Brain microvascular endothelial cell (primary cell): ENCODE data around the gene DNAJB13.

Source experiments
- DNase-seq: peaks from one replicate; pipeline ENCODE4 v3.0.0-alpha.2; 2020
- H3K27ac ChIP-seq: fragments of 250-450 bp; sonication (Bioruptor Pico); 2 replicates; pipeline ENCODE4 v1.5.1; 2020; ENCODE audit warnings: mild to moderate bottlenecking, moderate library complexity
- H3K27me3 ChIP-seq: fragments of 250-450 bp; sonication (Bioruptor Pico); replicated peaks from 2 replicates; pipeline ENCODE4 v1.5.1; 2020; ENCODE audit warnings: mild to moderate bottlenecking
- H3K36me3 ChIP-seq: fragments of 250-450 bp; sonication (Bioruptor Pico); replicated peaks from 2 replicates; pipeline ENCODE4 v1.5.1; 2020; ENCODE audit warnings: mild to moderate bottlenecking
- H3K4me3 ChIP-seq: 2 replicates; pipeline ENCODE4 v1.5.1; 2011; ENCODE audit warnings: low read depth, mild to moderate bottlenecking, control low read depth, low read length, moderate library complexity
- in situ Hi-C: cut with HindIII; loops from 2 replicates; pipeline ENCODE4 v1.10.0; 2017; ENCODE audit warnings: low sequenced_read_pairs, low pct_ligation_motif_present
- TF ChIP-seq, protein P1 (sequence below): IDR thresholded peaks from 2 replicates; pipeline ENCODE4 v1.5.1; 2011; ENCODE audit warnings: low read depth, mild to moderate bottlenecking, moderate library complexity, low read length, control low read depth, inconsistent platforms; ENCODE audit errors: missing control alignments

DNAJB13 gene

GRCh38 chr11:73975479-73975757, 24.6 kb downstream of the DNAJB13 start:
- in situ Hi-C loops = no loop called here
- DNase-seq = no peak
- TF ChIP-seq, protein P1, sequence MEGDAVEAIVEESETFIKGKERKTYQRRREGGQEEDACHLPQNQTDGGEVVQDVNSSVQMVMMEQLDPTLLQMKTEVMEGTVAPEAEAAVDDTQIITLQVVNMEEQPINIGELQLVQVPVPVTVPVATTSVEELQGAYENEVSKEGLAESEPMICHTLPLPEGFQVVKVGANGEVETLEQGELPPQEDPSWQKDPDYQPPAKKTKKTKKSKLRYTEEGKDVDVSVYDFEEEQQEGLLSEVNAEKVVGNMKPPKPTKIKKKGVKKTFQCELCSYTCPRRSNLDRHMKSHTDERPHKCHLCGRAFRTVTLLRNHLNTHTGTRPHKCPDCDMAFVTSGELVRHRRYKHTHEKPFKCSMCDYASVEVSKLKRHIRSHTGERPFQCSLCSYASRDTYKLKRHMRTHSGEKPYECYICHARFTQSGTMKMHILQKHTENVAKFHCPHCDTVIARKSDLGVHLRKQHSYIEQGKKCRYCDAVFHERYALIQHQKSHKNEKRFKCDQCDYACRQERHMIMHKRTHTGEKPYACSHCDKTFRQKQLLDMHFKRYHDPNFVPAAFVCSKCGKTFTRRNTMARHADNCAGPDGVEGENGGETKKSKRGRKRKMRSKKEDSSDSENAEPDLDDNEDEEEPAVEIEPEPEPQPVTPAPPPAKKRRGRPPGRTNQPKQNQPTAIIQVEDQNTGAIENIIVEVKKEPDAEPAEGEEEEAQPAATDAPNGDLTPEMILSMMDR = no peak
- Histone ChIP-seq H3K27me3 (no peaks in the 10 kb centered on the region), H3K27ac (no peak overlapping the region), H3K36me3 (no peaks in the 10 kb centered on the region), H3K4me3 (no peak overlapping the region)

GRCh38 chr11:73976451-73977151, 25.8 kb downstream of the DNAJB13 start:
- in situ Hi-C loops = no loop called here
- H3K27me3 ChIP-seq = no peaks in the 10 kb centered on the region
- TF ChIP-seq, protein P1 = no peak
- no peak for DNase-seq
- no peaks in the 10 kb centered on the region for H3K36me3 ChIP-seq
- no peak overlapping the region for H3K4me3 ChIP-seq
- H3K27ac ChIP-seq = no peak overlapping the region

DNA sequence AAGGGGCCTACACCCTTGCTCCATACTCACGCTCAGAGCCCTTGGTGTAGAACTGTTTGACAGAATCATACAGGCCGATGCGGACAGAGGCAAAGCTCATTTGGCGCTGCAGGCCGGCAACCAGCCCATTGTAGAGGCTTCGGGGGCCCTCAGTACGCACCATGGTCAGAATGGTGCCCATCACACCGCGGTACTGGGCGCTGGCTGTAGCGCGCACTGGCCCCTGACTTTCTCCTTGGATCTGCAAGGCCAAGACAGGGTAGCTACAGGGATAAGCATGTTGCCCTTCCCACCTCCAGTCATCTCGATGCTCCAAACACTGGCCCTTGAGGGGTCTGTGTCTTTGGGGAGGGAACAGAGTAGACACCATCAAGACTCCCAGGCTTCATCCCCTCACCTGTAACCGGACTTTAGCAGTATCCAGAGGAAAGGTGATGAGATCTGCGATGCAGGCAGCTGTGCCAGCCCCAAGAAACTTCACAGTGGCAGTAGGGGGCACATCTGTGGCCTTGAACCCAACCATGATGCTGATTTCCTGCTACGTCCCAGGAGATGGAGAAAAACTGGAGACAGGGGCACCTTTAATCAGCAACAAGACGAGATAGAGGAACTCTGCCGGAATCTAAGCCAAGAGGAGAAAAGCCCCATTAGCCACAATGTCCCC, 27.2 kb downstream of the DNAJB13 start:
- no peaks in the 10 kb centered on the region for H3K36me3 ChIP-seq
- no peaks in the 10 kb centered on the region for H3K27me3 ChIP-seq
- no peak for DNase-seq
- no peak overlapping the region for H3K27ac ChIP-seq
- H3K4me3 ChIP-seq = no peak overlapping the region
- TF ChIP-seq, protein P1 = no peak
- in situ Hi-C loops = no loop called here

DNA sequence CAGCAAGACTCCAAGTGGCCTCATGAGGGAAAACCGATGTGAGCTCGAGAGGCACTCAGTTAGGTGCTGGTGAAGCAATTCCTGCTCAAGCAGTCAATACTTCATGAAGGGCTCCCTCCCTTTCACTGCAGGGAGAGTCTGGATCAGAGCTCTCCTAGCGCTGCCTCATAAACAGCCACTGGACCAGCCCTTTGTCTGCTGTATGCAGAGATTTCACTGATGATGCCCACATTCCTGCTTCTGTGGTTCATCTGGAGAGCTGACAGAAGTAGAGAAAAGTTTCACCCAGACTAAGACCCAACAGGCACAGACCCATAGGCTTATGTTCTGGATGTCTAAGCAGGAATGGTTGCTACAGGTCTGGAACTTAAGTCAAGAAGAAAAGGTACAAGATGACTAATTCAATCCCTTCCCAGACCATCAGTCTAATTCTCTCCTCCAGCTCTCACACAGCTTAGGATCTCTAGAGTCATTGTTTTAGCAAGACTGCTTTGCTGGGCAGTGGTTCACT, 27.8 kb downstream of the DNAJB13 start:
- Histone ChIP-seq H3K36me3 (no peaks in the 10 kb centered on the region), H3K27me3 (no peaks in the 10 kb centered on the region), H3K4me3 (no peak overlapping the region), H3K27ac (no peak overlapping the region)
- TF ChIP-seq, protein P1 = no peak
- in situ Hi-C loops = no loop called here
- DNase-seq = no peak

GRCh38 chr11:73980001-73980961, 29.5 kb downstream of the DNAJB13 start:
- H3K36me3 ChIP-seq = no peaks in the 10 kb centered on the region
- in situ Hi-C loops = no loop called here
- H3K27ac ChIP-seq = no peak overlapping the region
- H3K27me3 ChIP-seq = no peaks in the 10 kb centered on the region
- TF ChIP-seq, protein P1 = no peak
- H3K4me3 ChIP-seq = no peak overlapping the region
- no peak for DNase-seq
